CD14-positive monocyte (primary cell): ENCODE results near the gene ATP5F1E. TPM values are rescaled to one million over a fixed set of nuclear protein-coding genes. Genes with fewer than 3 reads are reported as not detected.

Experiments
- DNase-seq, 3 donors: peaks; one replicate each; pipeline ENCODE4 v3.0.0-alpha.2; 2011 to 2022
- H2AFZ ChIP-seq: 2 replicates; pipeline ENCODE4 v1.6.0; 2012; ENCODE audit warnings: mild to moderate bottlenecking, low read depth, low read length, inconsistent platforms; ENCODE audit not compliant: insufficient read depth, poor library complexity, severe bottlenecking
- H3K27ac ChIP-seq, 2 donors: 1 replicate in 1 of 2; 2 replicates in 1 of 2; pipeline ENCODE4 v1.5.1; 2012 to 2013; ENCODE audit warnings: low read length in 2 of 2, control low read depth in 1 of 2, inconsistent platforms in 1 of 2, low read depth in 1 of 2, mild to moderate bottlenecking in 1 of 2
- H3K27me3 ChIP-seq, 2 donors: one replicate each; pipeline versions ENCODE4 v1.6.0 to v1.6.1; 2011 to 2013; ENCODE audit warnings: low read length in 2 of 2; ENCODE audit not compliant: control insufficient read depth in 2 of 2, insufficient read depth in 2 of 2
- H3K36me3 ChIP-seq, 2 donors: replicated peaks in 1 of 2; 1 replicate in 1 of 2; 2 replicates in 1 of 2; pipeline versions ENCODE4 v1.5.1 to v1.6.1; 2012 to 2013; ENCODE audit warnings: low read length in 2 of 2, control low read depth in 1 of 2, inconsistent platforms in 1 of 2, mild to moderate bottlenecking in 1 of 2; ENCODE audit not compliant: insufficient read depth in 2 of 2, control insufficient read depth in 1 of 2
- H3K4me1 ChIP-seq, 2 donors: 1 replicate in 1 of 2; 2 replicates in 1 of 2; pipeline versions ENCODE4 v1.5.1 to v1.6.1; 2012 to 2013; ENCODE audit warnings: low read length in 2 of 2, control low read depth in 1 of 2, inconsistent platforms in 1 of 2, mild to moderate bottlenecking in 1 of 2, moderate library complexity in 1 of 2; ENCODE audit not compliant: insufficient read depth in 2 of 2, control insufficient read depth in 1 of 2
- H3K4me2 ChIP-seq: replicated peaks from 2 replicates; pipeline ENCODE3; 2012; ENCODE audit warnings: low read length, moderate library complexity, mild to moderate bottlenecking; ENCODE audit not compliant: poor library complexity, severe bottlenecking; ENCODE audit errors: extremely low read depth
- H3K4me3 ChIP-seq, 3 experiments: fragments of 200-600 bp in 1 of 3; sonication (generic) in 1 of 3; replicated peaks in 1 of 3; 1 replicate in 2 of 3; 2 replicates in 1 of 3; pipeline ENCODE4 v1.5.1; 2011 to 2013; ENCODE audit warnings: low read length in 3 of 3, mild to moderate bottlenecking in 3 of 3, control low read depth in 2 of 3, low read depth in 2 of 3, inconsistent platforms in 1 of 3, moderate library complexity in 1 of 3
- H3K79me2 ChIP-seq: 2 replicates; pipeline ENCODE4 v1.6.0; 2012; ENCODE audit warnings: mild to moderate bottlenecking, control low read depth, inconsistent platforms, low read length, moderate library complexity; ENCODE audit not compliant: insufficient read depth
- H3K9ac ChIP-seq: 2 replicates; pipeline ENCODE4 v1.6.0; 2017; ENCODE audit warnings: low read length, mild to moderate bottlenecking; ENCODE audit not compliant: insufficient read depth, poor library complexity, severe bottlenecking
- H3K9me3 ChIP-seq, 2 donors: replicated peaks in 1 of 2; 1 replicate in 1 of 2; 2 replicates in 1 of 2; pipeline versions ENCODE4 v1.5.1 to v1.6.1; 2012 to 2013; ENCODE audit warnings: low read length in 2 of 2, control low read depth in 1 of 2; ENCODE audit not compliant: control insufficient read depth in 1 of 2, insufficient read depth in 1 of 2
- H4K20me1 ChIP-seq: 2 replicates; pipeline ENCODE4 v1.6.0; 2012; ENCODE audit warnings: mild to moderate bottlenecking, low read length, control low read depth, moderate library complexity; ENCODE audit not compliant: insufficient read depth
- H3K27ac Mint-ChIP-seq, 7 donors: one replicate each; pipeline ENCODE4 v1.8.0; 2020; ENCODE audit warnings: mild to moderate bottlenecking in 7 of 7, mixed read lengths in 7 of 7, moderate library complexity in 6 of 7, inconsistent platforms in 2 of 7
- H3K27me3 Mint-ChIP-seq, 3 donors: one replicate each; pipeline ENCODE4 v1.8.0; 2021 to 2022; ENCODE audit warnings: low read depth in 3 of 3, mild to moderate bottlenecking in 3 of 3, mixed read lengths in 3 of 3, moderate library complexity in 3 of 3, inconsistent platforms in 1 of 3
- H3K36me3 Mint-ChIP-seq, 2 donors: one replicate each; pipeline ENCODE4 v1.8.0; 2020; ENCODE audit warnings: mixed read lengths in 2 of 2, inconsistent platforms in 1 of 2, mild to moderate bottlenecking in 1 of 2
- H3K4me1 Mint-ChIP-seq: one replicate; pipeline ENCODE4 v1.8.0; 2020; ENCODE audit warnings: mild to moderate bottlenecking, mixed read lengths
- H3K4me3 Mint-ChIP-seq, 2 donors: one replicate each; pipeline ENCODE4 v1.8.0; 2020; ENCODE audit warnings: mild to moderate bottlenecking in 2 of 2, mixed read lengths in 2 of 2, moderate library complexity in 1 of 2
- H3K9me3 Mint-ChIP-seq, 7 donors: one replicate each; pipeline ENCODE4 v1.8.0; 2020 to 2022; ENCODE audit warnings: mixed read lengths in 7 of 7, mild to moderate bottlenecking in 6 of 7, moderate library complexity in 6 of 7, inconsistent platforms in 2 of 7
- WGBS: methylation state at CpG from one replicate; pipeline ENCODE4 v1.1.5; 2013; ENCODE audit warnings: missing lambda C conversion rate; ENCODE audit not compliant: insufficient coverage; 5-methylcytosine and 5-hydroxymethylcytosine counted together
- intact Hi-C, 2 donors: fragments of 100-400 bp; cut with micrococcal nuclease; formaldehyde crosslinking; loops; one replicate each; pipeline versions ENCODE4 v1.15.0 to v1.15.1; 2023
- polyA plus RNA-seq, 3 donors: library from polyadenylated mRNA; depleted of rRNA in 1 of 3; unstranded in 2 of 3; stranded (reverse) in 1 of 3; fragments of 300-500 nt in 2 of 3; fragments of >200 nt in 1 of 3; fragmentation: Illumina TruSeq in 2 of 3; gene quantifications; 1 replicate in 2 of 3; 2 replicates in 1 of 3; pipeline ENCODE4 v1.2.3, GENCODE V29; 2012 to 2021
- TF ChIP-seq, protein P1 (sequence below): fragments of 200-600 bp; IDR thresholded peaks from one replicate; pipeline ENCODE4 v1.8.0; 2022; ENCODE audit warnings: antibody characterized with exemption, mild to moderate bottlenecking

The ATP5F1E gene
- polyA plus RNA-seq, 3 donors = 39.0 to 105 (median 102) TPM

DNA sequence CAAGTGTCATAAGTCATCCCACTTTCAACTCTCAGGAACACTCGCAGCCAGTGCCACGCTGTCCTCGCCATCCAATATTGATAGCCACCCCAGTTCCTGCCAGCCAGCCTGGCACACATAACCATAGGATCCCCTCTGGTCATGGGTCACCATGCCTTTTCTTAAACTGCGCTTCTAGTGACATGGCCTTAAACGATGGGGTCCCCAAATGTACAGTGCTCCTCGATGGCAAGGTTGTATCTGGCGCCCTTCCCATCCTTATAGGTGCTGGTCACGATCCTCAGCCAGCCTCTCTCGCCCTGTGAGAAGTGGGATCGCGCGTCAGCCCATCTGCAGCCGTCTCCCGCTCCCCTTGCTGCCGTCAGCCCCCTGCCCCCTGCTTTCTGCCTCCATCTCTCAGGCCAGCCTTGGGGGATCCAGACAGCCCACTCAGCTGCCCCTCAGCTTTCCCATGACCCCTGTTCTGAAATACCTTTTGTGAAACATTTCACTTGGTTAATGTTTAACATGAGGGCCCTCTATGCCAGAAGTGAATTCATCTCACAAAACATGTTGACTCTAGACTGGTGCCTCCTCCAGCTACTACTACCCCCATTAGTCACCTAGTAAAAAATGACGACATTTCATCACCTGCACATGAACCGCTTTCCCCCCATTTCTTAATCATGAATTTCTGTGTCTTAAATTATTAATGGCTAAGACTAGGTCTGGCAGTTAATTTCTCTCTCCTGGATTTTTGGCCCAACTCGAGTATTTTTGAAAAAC is 36.5 kb downstream of the ATP5F1E start:
- Mint-ChIP-seq H3K4me3 (no peak overlapping the region), H3K36me3 (peaks cover 82 to 95% of the 10 kb centered on the region in 2 donors), H3K9me3 (no peaks in the 10 kb centered on the region), H3K27ac (peak overlapping the region in 6 of 7 donors; percentile 60 to 85 (median 76)), H3K27me3 (peaks cover 0 to 4% (median 0%) of the 10 kb centered on the region in 3 donors), H3K4me1 (peaks cover 7% of the 10 kb centered on the region)
- Histone ChIP-seq H3K9me3 (no peaks in the 10 kb centered on the region), H3K79me2 (peaks cover 47% of the 10 kb centered on the region), H3K27me3 (no peaks in the 10 kb centered on the region), H3K9ac (no peak overlapping the region), H4K20me1 (peaks cover 99% of the 10 kb centered on the region), H3K4me3 (no peak overlapping the region), H3K27ac (peak overlapping the region; percentile 8 to 43), H3K4me2 (no peak overlapping the region), H2AFZ (no peak overlapping the region), H3K36me3 (peaks cover 91 to 99% of the 10 kb centered on the region in 2 donors), H3K4me1 (peaks cover 0 to 3% of the 10 kb centered on the region in 2 donors)
- intact Hi-C loops = no loop called here
- TF ChIP-seq, protein P1, sequence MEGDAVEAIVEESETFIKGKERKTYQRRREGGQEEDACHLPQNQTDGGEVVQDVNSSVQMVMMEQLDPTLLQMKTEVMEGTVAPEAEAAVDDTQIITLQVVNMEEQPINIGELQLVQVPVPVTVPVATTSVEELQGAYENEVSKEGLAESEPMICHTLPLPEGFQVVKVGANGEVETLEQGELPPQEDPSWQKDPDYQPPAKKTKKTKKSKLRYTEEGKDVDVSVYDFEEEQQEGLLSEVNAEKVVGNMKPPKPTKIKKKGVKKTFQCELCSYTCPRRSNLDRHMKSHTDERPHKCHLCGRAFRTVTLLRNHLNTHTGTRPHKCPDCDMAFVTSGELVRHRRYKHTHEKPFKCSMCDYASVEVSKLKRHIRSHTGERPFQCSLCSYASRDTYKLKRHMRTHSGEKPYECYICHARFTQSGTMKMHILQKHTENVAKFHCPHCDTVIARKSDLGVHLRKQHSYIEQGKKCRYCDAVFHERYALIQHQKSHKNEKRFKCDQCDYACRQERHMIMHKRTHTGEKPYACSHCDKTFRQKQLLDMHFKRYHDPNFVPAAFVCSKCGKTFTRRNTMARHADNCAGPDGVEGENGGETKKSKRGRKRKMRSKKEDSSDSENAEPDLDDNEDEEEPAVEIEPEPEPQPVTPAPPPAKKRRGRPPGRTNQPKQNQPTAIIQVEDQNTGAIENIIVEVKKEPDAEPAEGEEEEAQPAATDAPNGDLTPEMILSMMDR = no peak
- DNase-seq = peak in 1 of 3 donors; percentile 9
- 92% methylated on average over 16 of the region's 18 CpGs for WGBS

DNA sequence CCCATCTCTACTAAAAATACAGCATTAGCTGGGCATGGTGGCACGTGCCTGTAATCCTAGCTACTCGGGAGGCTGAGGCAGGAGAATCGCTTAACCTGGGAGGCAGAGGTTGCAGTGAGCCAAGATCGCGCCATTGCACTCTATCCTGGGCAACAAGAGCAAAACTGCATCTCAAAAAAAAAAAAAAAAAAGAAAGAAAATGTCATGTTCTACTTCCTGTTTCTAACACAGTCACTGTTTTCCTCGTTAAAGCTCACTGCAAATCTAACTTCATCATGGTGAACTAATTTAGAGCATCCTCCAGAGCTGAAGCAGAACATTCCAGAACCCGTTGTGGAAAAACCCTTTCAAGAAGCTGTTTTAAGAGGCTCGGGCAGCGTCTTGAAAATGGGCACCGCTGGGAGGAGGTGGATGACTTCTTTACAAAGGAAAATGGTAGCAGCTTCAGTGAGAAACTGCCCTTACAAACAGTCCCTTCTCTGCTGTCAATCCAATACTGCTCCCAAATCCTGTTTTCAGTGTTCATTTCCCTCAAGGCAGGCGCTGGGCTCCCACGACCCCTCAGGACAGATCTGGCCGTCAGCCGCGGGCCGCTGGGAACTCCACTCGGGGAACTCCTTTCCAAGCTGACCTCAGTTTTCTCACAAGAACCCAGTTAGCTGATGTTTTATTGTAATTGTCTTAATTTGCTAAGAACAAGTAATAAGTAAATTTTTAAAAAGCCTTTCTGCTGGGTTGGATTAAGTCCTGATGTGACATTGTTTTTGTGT is 37.6 kb downstream of the ATP5F1E start:
- DNase-seq = no peak
- H3K4me3 ChIP-seq = no peak overlapping the region
- peaks cover 0 to 4% (median 0%) of the 10 kb centered on the region in 3 donors for H3K27me3 Mint-ChIP-seq
- H3K4me2 ChIP-seq = no peak overlapping the region
- H3K9me3 ChIP-seq = no peaks in the 10 kb centered on the region
- no peak overlapping the region for H3K9ac ChIP-seq
- H3K79me2 ChIP-seq = peaks cover 38% of the 10 kb centered on the region
- peaks cover 90 to 100% of the 10 kb centered on the region in 2 donors for H3K36me3 ChIP-seq
- intact Hi-C loops = loop anchor here in 1 of 2 donors (5.0 kb wide), 1 partner anchor 33 kb away; no protein-coding TSS in a partner anchor
- no peaks in the 10 kb centered on the region for H3K9me3 Mint-ChIP-seq
- no peak overlapping the region for H2AFZ ChIP-seq
- peaks cover 0 to 3% of the 10 kb centered on the region in 2 donors for H3K4me1 ChIP-seq
- no peaks in the 10 kb centered on the region for H3K27me3 ChIP-seq
- H3K4me1 Mint-ChIP-seq = peaks cover 7% of the 10 kb centered on the region
- peaks cover 80 to 94% of the 10 kb centered on the region in 2 donors for H3K36me3 Mint-ChIP-seq
- peaks cover 100% of the 10 kb centered on the region for H4K20me1 ChIP-seq
- peak overlapping the region in 1 of 2 donors; percentile 43 for H3K27ac ChIP-seq
- TF ChIP-seq, protein P1 = no peak
- H3K27ac Mint-ChIP-seq = peak overlapping the region in 6 of 7 donors; percentile 63 to 89 (median 80)
- 87% methylated on average over 4 of the region's 17 CpGs for WGBS
- no peak overlapping the region for H3K4me3 Mint-ChIP-seq
